AG10803 (cell line): ENCODE data around the gene CMBL.
A peak's percentile ranks its signal among the peaks of the same experiment; 100 is the strongest.
"Not testable (repeated sequence)": the region's sequence is repeated elsewhere in the genome, so short reads cannot be mapped to it uniquely, and the experiment has no call there.

ENCODE experiments used
- DNase-seq: peaks from one replicate; pipeline ENCODE4 v3.0.0; 2010; ENCODE audit warnings: low read depth
- H3K4me3 ChIP-seq: 2 replicates; pipeline ENCODE4 v1.5.1; 2011; ENCODE audit warnings: mild to moderate bottlenecking, low read length, control low read depth
- CTCF ChIP-seq: conservative IDR thresholded peaks from 2 replicates; pipeline ENCODE4 v1.5.1; 2011; ENCODE audit warnings: mild to moderate bottlenecking, low read length, control low read depth, inconsistent platforms

The CMBL gene

GRCh38 chr5:10351919-10352318 is 44.2 kb upstream of the CMBL start:
- TF ChIP-seq CTCF: no peak
- no peak overlapping the region for H3K4me3 ChIP-seq
- no peak for DNase-seq

- peak; percentile 57 for DNase-seq
- H3K4me3 ChIP-seq: no peak overlapping the region
- no peak for TF ChIP-seq CTCF
Observed at GRCh38 chr5:10351199-10351905, 43.6 kb upstream of the CMBL start.

- TF ChIP-seq CTCF: no peak
- no peak for DNase-seq
Observed at GRCh38 chr5:10348258-10348657, 40.6 kb upstream of the CMBL start.

GRCh38 chr5:10344461-10345106 is 36.9 kb upstream of the CMBL start:
- not testable (repeated sequence) for DNase-seq, H3K4me3 ChIP-seq

More at GRCh38 chr5:10348258-10348657, 40.6 kb upstream of the CMBL start:
- no peak overlapping the region for H3K4me3 ChIP-seq

GRCh38 chr5:10343486-10343885 is 35.8 kb upstream of the CMBL start:
- no peak for TF ChIP-seq CTCF
- H3K4me3 ChIP-seq: no peak overlapping the region
- peak; percentile 75 for DNase-seq

- DNase-seq: no peak
- H3K4me3 ChIP-seq: no peak overlapping the region
- no peak for TF ChIP-seq CTCF
Observed at GRCh38 chr5:10339958-10340357, 32.3 kb upstream of the CMBL start.

- no peak overlapping the region for H3K4me3 ChIP-seq
- no peak for TF ChIP-seq CTCF
- DNase-seq: no peak
Observed at GRCh38 chr5:10339058-10339811, 31.5 kb upstream of the CMBL start.
